Sigmoid colon (tissue), 4 donors: ENCODE data around the gene SESN1.

Experiments used
- CTCF ChIP-seq, 4 experiments: fragments of 450-650 bp in 3 of 4; fragments of 200-600 bp in 1 of 4; IDR thresholded peaks; one replicate each; pipeline ENCODE4 v1.5.1; 2016 to 2019; ENCODE audit warnings: antibody characterized with exemption in 4 of 4, mild to moderate bottlenecking in 3 of 4, moderate library complexity in 2 of 4
- EP300 ChIP-seq, 4 donors: sonication (generic); formaldehyde crosslinking; IDR thresholded peaks; one replicate each; pipeline ENCODE4 v1.6.1; 2017; ENCODE audit warnings: antibody characterized with exemption in 4 of 4
- POLR2A ChIP-seq, 2 donors: fragments of 450-650 bp; IDR thresholded peaks; one replicate each; pipeline ENCODE4 v1.6.1; 2016; ENCODE audit warnings: antibody characterized with exemption in 2 of 2, mild to moderate bottlenecking in 2 of 2, moderate library complexity in 2 of 2

GRCh38 chr6:108987156-108987555, 107.5 kb downstream of the SESN1 start:
- TF ChIP-seq CTCF (IDR thresholded peaks at IDR 0.05) (no peak), POLR2A (IDR thresholded peaks at IDR 0.05) (no peak), EP300 (IDR thresholded peaks at IDR 0.05) (no peak)
